ENCODE data around the gene CCT4.

DNA sequence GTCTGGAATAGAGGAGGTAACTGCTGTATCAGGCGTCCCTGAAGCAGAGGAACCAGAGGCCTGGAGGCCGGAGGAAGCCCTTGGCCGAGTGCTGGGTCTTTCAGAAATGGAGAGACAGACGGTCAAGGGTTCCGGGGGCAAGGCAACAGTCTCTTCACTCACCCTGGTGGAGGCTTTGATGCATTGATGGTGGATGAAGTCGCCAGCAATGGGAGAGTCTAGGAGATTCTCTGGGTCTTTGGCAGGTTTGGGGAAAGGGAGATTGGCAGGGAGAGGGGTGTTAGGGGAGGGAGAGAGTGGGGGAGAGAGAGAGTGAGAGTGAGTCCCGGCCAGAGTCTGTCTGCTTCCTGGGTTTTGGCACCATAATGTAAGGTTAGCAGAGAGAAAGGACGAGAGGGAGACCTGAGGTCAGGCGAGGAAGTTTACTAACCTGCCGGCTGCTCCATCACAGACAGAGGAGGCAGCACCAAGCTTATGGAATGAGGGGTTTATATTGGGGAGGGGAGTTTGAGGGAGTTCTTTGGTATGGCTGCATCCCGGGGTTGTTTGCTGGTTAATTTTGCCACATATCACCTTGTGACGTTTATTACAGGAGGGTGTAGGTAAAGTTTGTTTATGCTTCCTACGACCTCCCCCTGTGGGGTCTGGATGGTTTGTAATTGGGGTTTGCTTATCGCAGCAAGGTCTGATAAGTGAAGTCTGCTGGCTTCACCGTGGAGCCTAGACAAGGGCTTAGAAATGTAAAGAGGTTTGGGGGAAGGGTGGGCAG lies 36.6 kb upstream of the CCT4 start:
- TF ChIP-seq, protein P1, sequence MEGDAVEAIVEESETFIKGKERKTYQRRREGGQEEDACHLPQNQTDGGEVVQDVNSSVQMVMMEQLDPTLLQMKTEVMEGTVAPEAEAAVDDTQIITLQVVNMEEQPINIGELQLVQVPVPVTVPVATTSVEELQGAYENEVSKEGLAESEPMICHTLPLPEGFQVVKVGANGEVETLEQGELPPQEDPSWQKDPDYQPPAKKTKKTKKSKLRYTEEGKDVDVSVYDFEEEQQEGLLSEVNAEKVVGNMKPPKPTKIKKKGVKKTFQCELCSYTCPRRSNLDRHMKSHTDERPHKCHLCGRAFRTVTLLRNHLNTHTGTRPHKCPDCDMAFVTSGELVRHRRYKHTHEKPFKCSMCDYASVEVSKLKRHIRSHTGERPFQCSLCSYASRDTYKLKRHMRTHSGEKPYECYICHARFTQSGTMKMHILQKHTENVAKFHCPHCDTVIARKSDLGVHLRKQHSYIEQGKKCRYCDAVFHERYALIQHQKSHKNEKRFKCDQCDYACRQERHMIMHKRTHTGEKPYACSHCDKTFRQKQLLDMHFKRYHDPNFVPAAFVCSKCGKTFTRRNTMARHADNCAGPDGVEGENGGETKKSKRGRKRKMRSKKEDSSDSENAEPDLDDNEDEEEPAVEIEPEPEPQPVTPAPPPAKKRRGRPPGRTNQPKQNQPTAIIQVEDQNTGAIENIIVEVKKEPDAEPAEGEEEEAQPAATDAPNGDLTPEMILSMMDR (IDR thresholded peaks at IDR 0.05) = no peak
- no peak for TF ChIP-seq POLR2A (IDR thresholded peaks at IDR 0.05)

All from Peyer's patch (tissue), 4 donors.